Esophagus muscularis mucosa (tissue), 3 donors: ENCODE results near the gene LCN15.

Experiments
- CTCF ChIP-seq, 3 experiments: fragments of 200-600 bp in 2 of 3; fragments of 450-650 bp in 1 of 3; sonication (generic) in 2 of 3; IDR thresholded peaks; one replicate each; pipeline ENCODE4 v1.5.1; 2017 to 2019; ENCODE audit warnings: antibody characterized with exemption in 3 of 3, mild to moderate bottlenecking in 2 of 3, moderate library complexity in 1 of 3
- POLR2AphosphoS5 ChIP-seq, 2 donors: sonication (generic); formaldehyde crosslinking; IDR thresholded peaks; one replicate each; pipeline ENCODE4 v1.6.1; 2017; ENCODE audit warnings: antibody characterized with exemption in 2 of 2

GRCh38 chr9:136722969-136723356, 41.4 kb downstream of the LCN15 start:
- no peak for TF ChIP-seq POLR2AphosphoS5 (IDR thresholded peaks at IDR 0.05)
- no peak for TF ChIP-seq CTCF (IDR thresholded peaks at IDR 0.05)
